Ramos (cell line): Measurements from ENCODE around the gene ALOX15.
"Not testable (repeated sequence)": the region's sequence is repeated elsewhere in the genome, so short reads cannot be mapped to it uniquely, and the experiment has no call there.

Source experiments
- in situ Hi-C: fragments of 300-500 bp; cut with MboI; formaldehyde crosslinking; loops from one replicate; pipeline ENCODE4 v1.14.3; 2022; ENCODE audit warnings: low sequenced_read_pairs; ENCODE audit not compliant: unreplicated experiment

The ALOX15 gene, protein sequence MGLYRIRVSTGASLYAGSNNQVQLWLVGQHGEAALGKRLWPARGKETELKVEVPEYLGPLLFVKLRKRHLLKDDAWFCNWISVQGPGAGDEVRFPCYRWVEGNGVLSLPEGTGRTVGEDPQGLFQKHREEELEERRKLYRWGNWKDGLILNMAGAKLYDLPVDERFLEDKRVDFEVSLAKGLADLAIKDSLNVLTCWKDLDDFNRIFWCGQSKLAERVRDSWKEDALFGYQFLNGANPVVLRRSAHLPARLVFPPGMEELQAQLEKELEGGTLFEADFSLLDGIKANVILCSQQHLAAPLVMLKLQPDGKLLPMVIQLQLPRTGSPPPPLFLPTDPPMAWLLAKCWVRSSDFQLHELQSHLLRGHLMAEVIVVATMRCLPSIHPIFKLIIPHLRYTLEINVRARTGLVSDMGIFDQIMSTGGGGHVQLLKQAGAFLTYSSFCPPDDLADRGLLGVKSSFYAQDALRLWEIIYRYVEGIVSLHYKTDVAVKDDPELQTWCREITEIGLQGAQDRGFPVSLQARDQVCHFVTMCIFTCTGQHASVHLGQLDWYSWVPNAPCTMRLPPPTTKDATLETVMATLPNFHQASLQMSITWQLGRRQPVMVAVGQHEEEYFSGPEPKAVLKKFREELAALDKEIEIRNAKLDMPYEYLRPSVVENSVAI

GRCh38 chr17:4641297-4642195 is at the start of gene ALOX15:
TSS of gene ALOX15 (minus strand) at chr17:4641678. CDS start at chr17:4641651, 27 bp downstream.
- in situ Hi-C loops, result no loop called here

DNA sequence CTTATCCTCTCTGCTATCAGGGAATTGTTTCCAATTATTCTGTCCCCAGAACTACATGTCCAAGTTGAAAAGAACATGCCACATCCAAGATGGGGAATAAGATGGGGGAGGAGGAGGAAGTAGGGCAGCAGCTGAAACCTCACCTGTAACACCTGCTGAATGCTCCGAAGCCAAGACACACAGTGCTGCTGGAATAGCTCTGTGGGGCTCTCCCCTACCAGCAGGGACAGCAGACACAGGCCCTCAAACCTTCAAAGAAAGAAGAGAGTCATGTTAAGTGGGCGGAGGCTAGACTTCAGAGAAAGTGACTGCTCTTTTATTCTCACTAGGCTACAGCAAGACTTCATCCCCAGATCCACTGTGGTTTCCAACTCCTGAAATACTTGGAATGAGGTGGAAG is 49.3 kb upstream of the ALOX15 start:
- in situ Hi-C loops, result no loop called here

DNA sequence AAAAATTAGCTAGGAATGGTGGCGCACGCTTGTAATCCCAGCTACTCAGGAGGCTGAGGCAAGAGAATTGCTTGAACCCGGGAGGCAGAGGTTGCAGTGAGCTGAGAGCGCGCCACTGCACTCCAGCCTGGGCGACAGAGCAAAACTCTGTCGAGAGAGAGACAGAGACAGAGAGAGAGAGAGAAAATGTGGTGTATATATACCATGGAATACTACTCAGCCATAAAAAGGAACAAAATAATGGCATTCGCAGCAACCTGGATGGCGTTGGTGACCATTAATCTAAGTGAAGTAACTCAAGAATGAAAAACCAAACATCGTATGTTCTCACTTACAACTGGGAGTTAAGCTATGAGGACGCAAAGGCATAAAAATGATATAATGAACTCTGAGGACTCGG is 48.4 kb upstream of the ALOX15 start:
- in situ Hi-C loops, result not testable (repeated sequence)

GRCh38 chr17:4683739-4684138 is 42.3 kb upstream of the ALOX15 start:
- in situ Hi-C loops, result not testable (repeated sequence)

DNA sequence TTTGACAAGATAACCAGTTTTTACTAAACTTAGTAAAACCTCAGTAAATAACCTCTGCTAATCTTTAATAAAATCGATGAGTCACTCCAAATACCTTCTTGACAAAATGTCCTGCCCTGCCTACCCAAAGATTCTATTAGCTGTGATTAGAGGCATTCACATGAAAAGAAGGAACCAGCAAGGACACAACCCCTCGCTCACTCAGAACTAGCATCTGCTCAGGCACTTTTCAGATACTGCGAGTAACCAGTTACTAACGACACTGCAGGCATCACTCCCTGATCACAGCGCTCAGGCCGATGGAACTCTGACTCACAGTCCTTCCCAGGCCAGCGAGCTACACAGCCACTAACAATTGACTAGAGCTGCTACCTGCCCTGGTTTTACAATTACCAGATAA is 38.2 kb upstream of the ALOX15 start:
- in situ Hi-C loops, result no loop called here

- in situ Hi-C loops, result no loop called here
These were observed 37.1 kb upstream of the ALOX15 start for GRCh38 chr17:4678448-4679026.

GRCh38 chr17:4676791-4677190 is 35.3 kb upstream of the ALOX15 start:
- in situ Hi-C loops, result no loop called here

DNA sequence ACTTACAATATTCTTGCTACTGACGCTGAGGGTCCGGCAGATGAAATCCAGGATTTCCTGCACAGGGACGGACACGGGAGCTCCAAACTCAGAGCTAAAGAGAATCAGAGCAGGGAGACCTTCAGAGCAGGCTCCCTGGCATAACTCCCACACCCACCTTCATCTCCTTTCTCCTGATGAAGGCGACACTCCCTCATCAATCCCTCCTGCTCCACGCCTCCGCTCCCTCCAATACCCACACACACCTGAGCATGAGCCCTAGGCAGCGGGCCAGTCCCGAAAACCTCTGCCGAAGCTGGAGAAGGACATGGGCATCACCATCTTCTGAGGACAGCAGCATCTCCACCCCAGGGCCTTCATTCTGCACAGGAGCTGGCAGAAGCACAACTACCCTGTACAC is 34.3 kb upstream of the ALOX15 start:
- in situ Hi-C loops, result no loop called here

- in situ Hi-C loops, result no loop called here
These were observed 33.2 kb upstream of the ALOX15 start for GRCh38 chr17:4674685-4674998.

- in situ Hi-C loops, result no loop called here
These were observed 32.7 kb upstream of the ALOX15 start for GRCh38 chr17:4673986-4674684.

GRCh38 chr17:4673169-4673568 is 31.7 kb upstream of the ALOX15 start:
- in situ Hi-C loops, result no loop called here

DNA sequence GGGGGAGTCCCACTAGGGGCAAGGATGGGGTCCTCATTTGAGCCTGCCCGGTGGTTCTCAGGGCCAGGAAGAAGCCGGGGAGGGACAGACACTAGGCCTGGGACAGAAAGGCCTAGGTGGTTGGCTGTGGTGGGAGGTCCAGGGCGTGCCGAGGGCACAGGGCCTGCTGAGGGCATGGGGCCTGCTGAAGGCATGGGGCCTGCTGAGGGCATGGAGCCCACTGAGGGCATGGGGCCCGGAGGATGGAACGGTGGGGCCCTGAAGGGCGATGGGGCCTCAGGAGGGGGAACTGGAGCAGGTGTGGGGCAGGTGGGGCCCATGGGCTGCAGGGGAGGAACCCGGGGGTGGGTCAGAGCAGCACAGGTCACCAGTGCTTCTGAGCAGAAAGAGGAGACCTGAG is 31.3 kb upstream of the ALOX15 start:
- in situ Hi-C loops, result no loop called here

DNA sequence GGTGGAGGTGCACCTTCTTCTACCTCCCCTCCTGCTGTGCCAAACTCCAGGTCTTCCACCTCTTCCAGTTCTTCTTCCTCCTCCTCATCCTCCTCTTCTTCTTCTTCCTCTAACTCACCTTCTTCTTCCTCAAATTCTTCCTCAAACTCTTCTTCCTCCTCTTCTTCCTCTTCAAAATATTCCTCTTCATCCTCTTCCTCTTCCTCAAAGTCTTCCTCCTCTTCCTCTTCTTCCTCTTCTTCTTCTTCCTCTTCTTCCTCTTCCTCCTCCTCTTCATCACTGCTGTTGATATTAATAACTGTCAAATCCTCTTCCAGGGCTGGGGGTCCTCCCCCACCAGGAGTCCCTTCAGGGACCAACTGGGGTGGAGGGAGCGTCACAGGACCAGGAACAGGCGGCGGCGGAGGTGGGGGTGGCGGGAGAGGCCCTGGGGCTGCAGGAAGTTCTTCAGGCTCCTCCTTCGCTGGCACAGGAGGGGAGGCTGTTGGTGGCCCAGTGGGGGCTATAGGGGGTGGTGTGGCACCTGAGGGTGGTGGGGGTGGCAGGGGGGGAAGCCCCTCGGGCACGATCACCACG is 30.7 kb upstream of the ALOX15 start:
- in situ Hi-C loops, result no loop called here

DNA sequence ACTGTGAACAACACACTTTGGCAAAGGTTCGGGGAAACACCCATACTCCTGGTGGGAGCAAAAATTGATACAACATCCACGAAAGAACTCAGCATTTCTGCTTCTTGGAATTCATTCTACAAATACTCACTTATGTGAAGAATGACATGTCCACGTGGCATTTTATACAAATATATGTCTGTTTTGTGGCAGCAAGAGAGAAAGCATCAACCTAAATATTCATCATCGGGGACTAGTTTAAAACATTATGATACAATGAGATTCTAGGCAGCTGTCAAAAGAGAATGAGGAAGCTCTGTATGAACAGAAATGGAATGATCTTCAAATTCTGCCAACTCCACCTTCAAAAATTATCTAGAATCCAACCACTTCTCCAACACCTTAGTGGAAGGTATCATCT is 25.7 kb upstream of the ALOX15 start:
- in situ Hi-C loops, result no loop called here

DNA sequence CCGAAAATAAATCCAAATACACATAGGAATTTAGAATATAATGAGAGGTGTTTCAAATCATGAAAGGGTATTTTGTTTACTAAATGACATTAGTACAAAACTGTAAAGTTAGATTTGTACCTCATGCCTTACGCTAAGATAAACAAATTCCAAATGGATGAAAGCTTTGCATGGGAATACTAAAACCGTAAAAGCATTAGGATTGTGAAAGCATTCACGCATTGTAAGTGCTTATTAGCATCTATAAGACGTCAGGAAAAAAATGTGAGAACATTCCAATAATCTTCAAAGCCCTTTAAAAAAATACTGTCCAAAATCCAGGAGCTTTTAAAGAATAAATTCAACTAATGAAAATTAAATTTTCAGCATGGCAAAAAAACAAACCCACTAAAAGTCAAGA is 24.8 kb upstream of the ALOX15 start:
- in situ Hi-C loops, result no loop called here

- in situ Hi-C loops, result no loop called here
These were observed 23.5 kb upstream of the ALOX15 start for GRCh38 chr17:4665027-4665426.

GRCh38 chr17:4664230-4664629 is 22.8 kb upstream of the ALOX15 start:
- in situ Hi-C loops, result no loop called here

DNA sequence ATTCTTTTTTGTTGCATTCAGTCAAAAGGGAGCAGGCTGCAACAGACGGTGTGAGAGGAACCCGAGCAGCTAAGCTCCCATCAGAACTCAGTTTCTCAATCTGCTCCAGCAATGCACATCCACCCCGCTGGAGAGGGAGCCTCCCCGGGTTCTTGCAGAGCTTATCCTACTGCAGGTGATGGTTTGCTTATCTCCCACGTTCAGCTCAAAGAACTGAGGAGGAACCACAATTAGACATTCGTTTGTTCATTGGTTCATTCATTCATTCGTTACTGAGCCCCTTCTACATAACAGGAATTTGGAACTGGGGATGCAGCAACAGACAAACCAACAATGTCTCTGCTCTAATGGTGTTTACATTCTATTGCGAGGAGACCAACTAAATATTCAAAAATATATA is 22.2 kb upstream of the ALOX15 start:
- in situ Hi-C loops, result no loop called here

- in situ Hi-C loops, result no loop called here
These were observed 17.2 kb upstream of the ALOX15 start for GRCh38 chr17:4658478-4659305.
